ENCODE results near the gene DEFB119. TPM values are rescaled to one million over a fixed set of nuclear protein-coding genes. Genes with fewer than 3 reads are reported as not detected.
"Not testable (repeated sequence)": the region's sequence is repeated elsewhere in the genome, so short reads cannot be mapped to it uniquely, and the experiment has no call there.

Gene DEFB119
- not detected in 2 replicates for total RNA-seq (2014; rRNA removed; shearing (Covaris generic))
- not detected in 2 replicates for polyA plus RNA-seq (2015; cell fraction: cytosol; rRNA removed)
- polyA plus RNA-seq (2015; cell fraction: nucleus; rRNA removed), result not detected in 2 replicates

GRCh38 chr20:31390490-31390889, at the start of gene DEFB119:
Gene DEFB119, minus strand, starts transcription at chr20:31390590. Its CDS starts 107 bp downstream, at chr20:31390483.
- DNase-seq (ENCODE audit: low read depth, low spot score), result no peak
- in situ Hi-C loops (cut with HindIII; ENCODE audit: low pct_unique_long_range_greater_than_20kb, low sequenced_read_pairs), result no loop called here

GRCh38 chr20:31430568-31431115, 40.3 kb upstream of the DEFB119 start:
- in situ Hi-C loops (cut with HindIII; ENCODE audit: low pct_unique_long_range_greater_than_20kb, low sequenced_read_pairs), result no loop called here
- no peak for DNase-seq (ENCODE audit: low read depth, low spot score)

GRCh38 chr20:31427576-31427975, 37.2 kb upstream of the DEFB119 start:
- DNase-seq (ENCODE audit: low read depth, low spot score); in situ Hi-C loops (cut with HindIII; ENCODE audit: low pct_unique_long_range_greater_than_20kb, low sequenced_read_pairs): not testable (repeated sequence)

GRCh38 chr20:31426891-31427551, 36.6 kb upstream of the DEFB119 start:
- in situ Hi-C loops (cut with HindIII; ENCODE audit: low pct_unique_long_range_greater_than_20kb, low sequenced_read_pairs); DNase-seq (ENCODE audit: low read depth, low spot score): not testable (repeated sequence)

- in situ Hi-C loops (cut with HindIII; ENCODE audit: low pct_unique_long_range_greater_than_20kb, low sequenced_read_pairs), result no loop called here
Measured at GRCh38 chr20:31425797-31426196, 35.4 kb upstream of the DEFB119 start.

GRCh38 chr20:31418307-31418706, 27.9 kb upstream of the DEFB119 start:
- in situ Hi-C loops (cut with HindIII; ENCODE audit: low pct_unique_long_range_greater_than_20kb, low sequenced_read_pairs), result no loop called here

More at GRCh38 chr20:31425797-31426196, 35.4 kb upstream of the DEFB119 start:
- peak; percentile 48 for DNase-seq (ENCODE audit: low read depth, low spot score)

GRCh38 chr20:31415653-31416052, 25.3 kb upstream of the DEFB119 start:
- in situ Hi-C loops (cut with HindIII; ENCODE audit: low pct_unique_long_range_greater_than_20kb, low sequenced_read_pairs), result no loop called here
- DNase-seq (ENCODE audit: low read depth, low spot score), result no peak

More at GRCh38 chr20:31418307-31418706, 27.9 kb upstream of the DEFB119 start:
- no peak for DNase-seq (ENCODE audit: low read depth, low spot score)

GRCh38 chr20:31414381-31414780, 24.0 kb upstream of the DEFB119 start:
- DNase-seq (ENCODE audit: low read depth, low spot score), result peak; percentile 67
- in situ Hi-C loops (cut with HindIII; ENCODE audit: low pct_unique_long_range_greater_than_20kb, low sequenced_read_pairs), result no loop called here

GRCh38 chr20:31410011-31410410, 19.6 kb upstream of the DEFB119 start:
- in situ Hi-C loops (cut with HindIII; ENCODE audit: low pct_unique_long_range_greater_than_20kb, low sequenced_read_pairs), result no loop called here
- DNase-seq (ENCODE audit: low read depth, low spot score), result no peak

GRCh38 chr20:31406115-31406514, 15.7 kb upstream of the DEFB119 start, which contains the start of gene DEFB121:
Gene DEFB121, minus strand, starts transcription at chr20:31406215. Its CDS starts 63 bp downstream, at chr20:31406152.
- in situ Hi-C loops (cut with HindIII; ENCODE audit: low pct_unique_long_range_greater_than_20kb, low sequenced_read_pairs), result no loop called here

GRCh38 chr20:31403886-31404285, 13.5 kb upstream of the DEFB119 start:
- in situ Hi-C loops (cut with HindIII; ENCODE audit: low pct_unique_long_range_greater_than_20kb, low sequenced_read_pairs), result no loop called here
- no peak for DNase-seq (ENCODE audit: low read depth, low spot score)

More at GRCh38 chr20:31406115-31406514, 15.7 kb upstream of the DEFB119 start, which contains the start of gene DEFB121:
- no peak for DNase-seq (ENCODE audit: low read depth, low spot score)

GRCh38 chr20:31394900-31395299, 4.5 kb upstream of the DEFB119 start:
- in situ Hi-C loops (cut with HindIII; ENCODE audit: low pct_unique_long_range_greater_than_20kb, low sequenced_read_pairs), result no loop called here
- DNase-seq (ENCODE audit: low read depth, low spot score), result no peak

GRCh38 chr20:31392836-31393235, 2.4 kb upstream of the DEFB119 start:
- peak; percentile 28 for DNase-seq (ENCODE audit: low read depth, low spot score)
- in situ Hi-C loops (cut with HindIII; ENCODE audit: low pct_unique_long_range_greater_than_20kb, low sequenced_read_pairs), result no loop called here

GRCh38 chr20:31374346-31374745, 16.0 kb downstream of the DEFB119 start:
- DNase-seq (ENCODE audit: low read depth, low spot score), result no peak
- in situ Hi-C loops (cut with HindIII; ENCODE audit: low pct_unique_long_range_greater_than_20kb, low sequenced_read_pairs), result no loop called here

- DNase-seq (ENCODE audit: low read depth, low spot score), result no peak
- in situ Hi-C loops (cut with HindIII; ENCODE audit: low pct_unique_long_range_greater_than_20kb, low sequenced_read_pairs), result no loop called here
Measured at GRCh38 chr20:31368301-31368700, 22.1 kb downstream of the DEFB119 start, which contains the start of gene DEFB118. Gene DEFB118, plus strand, starts transcription at chr20:31368601. Its CDS starts 50 bp downstream, at chr20:31368651.

GRCh38 chr20:31364272-31364671, 26.1 kb downstream of the DEFB119 start:
- DNase-seq (ENCODE audit: low read depth, low spot score); in situ Hi-C loops (cut with HindIII; ENCODE audit: low pct_unique_long_range_greater_than_20kb, low sequenced_read_pairs): not testable (repeated sequence)

- in situ Hi-C loops (cut with HindIII; ENCODE audit: low pct_unique_long_range_greater_than_20kb, low sequenced_read_pairs), result no loop called here
- DNase-seq (ENCODE audit: low read depth, low spot score), result no peak
Measured at GRCh38 chr20:31363295-31363694, 27.1 kb downstream of the DEFB119 start.

GRCh38 chr20:31355981-31356380, 34.4 kb downstream of the DEFB119 start:
- DNase-seq (ENCODE audit: low read depth, low spot score), result no peak
- in situ Hi-C loops (cut with HindIII; ENCODE audit: low pct_unique_long_range_greater_than_20kb, low sequenced_read_pairs), result no loop called here

GRCh38 chr20:31341470-31341869, 48.9 kb downstream of the DEFB119 start:
- DNase-seq (ENCODE audit: low read depth, low spot score), result no peak
- in situ Hi-C loops (cut with HindIII; ENCODE audit: low pct_unique_long_range_greater_than_20kb, low sequenced_read_pairs), result no loop called here
